Measurements from ENCODE around the gene RNF215.

The RNF215 gene

DNA sequence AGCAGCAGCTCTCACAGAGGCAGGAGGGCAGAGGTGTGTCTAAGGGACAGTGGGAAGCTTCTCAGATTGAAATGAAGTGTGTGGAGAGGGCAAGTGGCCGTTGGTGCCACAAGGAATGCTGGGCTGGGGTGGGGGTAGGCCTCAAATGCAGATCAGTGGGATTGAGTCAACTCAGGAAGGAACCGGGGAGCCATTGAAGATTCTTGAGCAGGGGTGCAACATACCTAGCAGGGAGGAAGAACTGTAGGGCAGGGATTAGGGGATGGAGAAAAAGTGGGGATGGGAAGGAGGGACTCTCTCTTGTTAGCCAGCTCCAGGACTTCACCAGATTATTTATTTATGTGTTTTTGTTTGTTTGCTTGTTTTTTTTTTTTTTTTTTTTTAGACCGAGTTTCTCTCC, 6.7 kb upstream of the RNF215 start:
- no peak for TF ChIP-seq CTCF (IDR thresholded peaks at IDR 0.05; ENCODE audit: low read depth, low read length)
- no peak for TF ChIP-seq MAX (IDR thresholded peaks at IDR 0.05; ENCODE audit: low read depth, low read length)
- TF ChIP-seq MYC (IDR thresholded peaks at IDR 0.05; ENCODE audit: low read depth, low read length): no peak
- no peak overlapping the region for H3K4me3 ChIP-seq (ENCODE audit: low read depth, low read length)
- no peak for DNase-seq (ENCODE audit: low read depth)

- DNase-seq (ENCODE audit: low read depth): no peak
- H3K4me3 ChIP-seq (ENCODE audit: low read depth, low read length): no peak overlapping the region
These were observed 6.1 kb upstream of the RNF215 start for GRCh38 chr22:30393322-30393680.

DNA sequence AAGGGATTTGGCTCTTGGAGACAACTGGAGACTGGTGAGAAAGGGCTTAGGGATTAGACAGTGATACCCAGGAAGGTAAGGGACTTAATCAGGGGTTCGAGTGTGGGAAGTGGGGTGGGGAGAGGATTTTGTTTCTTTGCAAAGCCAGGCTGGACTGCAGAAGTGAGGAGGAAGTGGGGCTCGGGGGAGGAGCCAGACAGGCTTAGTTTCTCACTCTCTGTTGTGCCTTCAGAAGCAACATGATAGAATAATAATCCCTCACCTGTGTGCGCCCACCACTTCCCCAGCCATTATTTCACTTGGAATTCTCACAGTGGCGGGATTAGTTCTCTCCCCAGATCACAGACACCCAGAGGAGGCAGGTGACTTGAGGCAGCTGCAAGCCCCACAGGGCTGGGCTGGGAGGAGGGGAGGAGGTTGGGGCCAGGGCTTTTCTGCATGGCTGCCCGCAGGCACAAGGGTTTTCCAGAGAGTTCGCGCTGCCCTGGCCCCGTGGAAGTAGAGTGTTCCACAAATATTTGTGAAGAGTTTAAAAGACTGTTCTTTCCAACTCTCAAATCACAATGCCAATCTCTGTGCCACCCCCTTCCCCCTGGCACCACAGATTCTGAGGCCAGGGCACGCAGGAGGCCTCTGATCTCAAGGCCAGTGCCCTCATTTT, 5.6 kb upstream of the RNF215 start:
- peak; percentile 53 for DNase-seq (ENCODE audit: low read depth)
- H3K4me3 ChIP-seq (ENCODE audit: low read depth, low read length): no peak overlapping the region
- no peak for TF ChIP-seq CTCF (IDR thresholded peaks at IDR 0.05; ENCODE audit: low read depth, low read length)
- TF ChIP-seq MAX (IDR thresholded peaks at IDR 0.05; ENCODE audit: low read depth, low read length): no peak
- no peak for TF ChIP-seq POLR2A (IDR thresholded peaks at IDR 0.05; ENCODE audit: extremely low read depth, insufficient read length)
- no peak for TF ChIP-seq MYC (IDR thresholded peaks at IDR 0.05; ENCODE audit: low read depth, low read length)

More at GRCh38 chr22:30393322-30393680, 6.1 kb upstream of the RNF215 start:
- TF ChIP-seq MAX (IDR thresholded peaks at IDR 0.05; ENCODE audit: low read depth, low read length) (no peak), MYC (IDR thresholded peaks at IDR 0.05; ENCODE audit: low read depth, low read length) (no peak), CTCF (IDR thresholded peaks at IDR 0.05; ENCODE audit: low read depth, low read length) (no peak), POLR2A (IDR thresholded peaks at IDR 0.05; ENCODE audit: extremely low read depth, insufficient read length) (no peak)

DNA sequence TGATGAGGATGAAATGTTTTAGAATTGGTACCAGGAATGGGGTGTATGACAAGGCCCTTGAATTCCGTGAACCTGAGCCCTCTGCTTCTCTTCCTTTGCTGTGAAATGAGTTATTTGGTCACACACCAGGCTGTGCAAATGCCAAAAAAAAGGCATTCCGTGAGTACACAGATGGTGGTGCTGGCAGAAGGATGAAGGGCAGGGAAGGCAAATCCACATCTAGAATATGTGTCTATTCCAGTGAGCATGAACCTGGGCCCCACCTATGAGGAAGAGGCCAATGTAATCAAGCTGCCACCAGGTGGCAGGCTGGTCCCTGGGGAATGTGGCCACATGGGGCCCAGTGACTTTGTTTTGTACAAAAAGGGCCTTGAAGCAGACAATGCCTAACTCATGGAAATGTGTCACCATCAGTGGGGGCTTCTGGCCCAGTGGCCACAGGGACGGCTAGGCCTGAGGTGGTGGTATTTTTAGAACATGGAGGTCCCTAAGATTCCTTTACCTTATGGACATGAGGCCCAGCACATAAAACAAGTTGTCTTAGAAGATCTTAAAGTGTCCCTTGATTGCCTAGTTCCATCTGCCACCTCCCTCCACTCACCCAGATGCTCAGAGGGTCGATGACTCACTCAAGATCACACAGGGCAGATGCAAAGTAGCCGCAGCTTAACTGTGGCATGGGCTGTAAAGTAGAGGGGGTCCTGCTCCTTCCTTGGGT, 3.9 kb upstream of the RNF215 start:
- DNase-seq (ENCODE audit: low read depth): peak; percentile 83
- no peak overlapping the region for H3K4me3 ChIP-seq (ENCODE audit: low read depth, low read length)
- TF ChIP-seq POLR2A (IDR thresholded peaks at IDR 0.05; ENCODE audit: extremely low read depth, insufficient read length): no peak
- TF ChIP-seq CTCF (IDR thresholded peaks at IDR 0.05; ENCODE audit: low read depth, low read length): peak; percentile 66
- peak; percentile 68 for TF ChIP-seq MYC (IDR thresholded peaks at IDR 0.05; ENCODE audit: low read depth, low read length)
- peak; percentile 71 for TF ChIP-seq MAX (IDR thresholded peaks at IDR 0.05; ENCODE audit: low read depth, low read length)

DNA sequence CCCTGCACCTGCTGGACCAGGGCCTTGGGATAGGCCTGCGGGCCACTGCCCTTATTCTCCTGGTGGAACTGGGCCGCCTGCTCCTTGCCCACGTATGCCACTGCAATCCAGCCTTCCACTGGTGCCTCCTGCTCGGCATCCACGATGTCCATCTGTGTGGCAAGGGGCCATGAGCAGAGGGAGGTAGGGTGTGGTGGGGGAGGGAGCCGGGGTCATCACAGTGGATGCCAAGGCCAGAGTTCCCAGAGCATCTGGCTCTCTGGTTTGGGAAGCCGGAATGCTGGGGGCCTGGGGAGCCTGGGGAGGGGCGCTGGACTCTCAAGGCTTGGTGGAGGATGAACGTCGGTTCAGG, 627 bp downstream of the RNF215 start:
- peak overlapping the region; percentile 49 for H3K4me3 ChIP-seq (ENCODE audit: low read depth, low read length)
- no peak for TF ChIP-seq CTCF (IDR thresholded peaks at IDR 0.05; ENCODE audit: low read depth, low read length)
- no peak for TF ChIP-seq POLR2A (IDR thresholded peaks at IDR 0.05; ENCODE audit: extremely low read depth, insufficient read length)
- TF ChIP-seq MYC (IDR thresholded peaks at IDR 0.05; ENCODE audit: low read depth, low read length): no peak
- TF ChIP-seq MAX (IDR thresholded peaks at IDR 0.05; ENCODE audit: low read depth, low read length): no peak
- DNase-seq (ENCODE audit: low read depth): no peak
